NCI-H69 (cell line): ENCODE results near the gene ABHD11.
"Not testable (repeated sequence)": the region's sequence is repeated elsewhere in the genome, so short reads cannot be mapped to it uniquely, and the experiment has no call there.

ENCODE experiments used
- DNase-seq: peaks from one replicate; lab custom pipeline; 2025; lab: John Stamatoyannopoulos, UW

Gene ABHD11

DNA sequence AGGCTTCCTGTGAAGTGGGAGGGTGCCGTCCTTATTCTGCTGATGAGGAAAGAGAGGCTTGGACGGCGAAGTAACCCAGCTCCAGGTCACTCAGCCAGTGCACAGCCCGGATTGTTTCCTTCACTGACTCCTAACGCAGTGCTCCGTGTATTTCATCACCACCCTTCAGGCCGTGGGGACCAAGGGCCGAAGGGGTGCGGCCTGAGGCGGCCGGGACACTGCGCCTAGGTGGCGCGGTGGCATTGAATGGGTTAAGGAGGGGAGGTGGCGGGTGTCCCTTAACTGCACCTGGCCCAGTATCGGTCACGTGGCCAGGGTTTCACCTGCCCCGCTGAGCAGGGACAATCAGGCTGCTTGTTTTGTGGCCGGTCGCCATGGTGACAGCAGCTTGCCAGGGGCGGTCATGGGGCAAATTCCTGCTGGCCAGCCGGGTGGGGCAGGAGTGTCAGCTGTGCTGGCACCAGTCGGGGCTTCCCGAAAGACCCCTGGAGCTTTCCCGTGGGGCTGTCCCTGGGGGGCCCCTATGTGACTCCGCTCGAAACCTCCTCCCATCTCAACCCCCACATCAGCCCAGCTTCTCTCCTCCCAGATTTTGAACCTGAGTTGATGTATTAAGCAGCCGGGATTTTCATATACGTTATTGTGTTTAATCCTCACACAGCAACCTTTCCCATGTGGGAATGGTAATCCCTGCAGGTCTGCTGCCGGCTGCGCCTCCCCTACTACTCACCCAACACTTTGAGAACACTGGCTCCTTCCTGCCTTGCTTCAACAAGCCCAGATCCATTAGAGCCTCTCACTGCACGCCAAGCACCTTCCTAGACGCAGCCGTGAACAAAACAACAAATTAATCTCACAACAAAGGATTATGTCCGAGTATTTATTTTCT, 4.4 kb upstream of the ABHD11 start:
- DNase-seq: peak; percentile 99

DNA sequence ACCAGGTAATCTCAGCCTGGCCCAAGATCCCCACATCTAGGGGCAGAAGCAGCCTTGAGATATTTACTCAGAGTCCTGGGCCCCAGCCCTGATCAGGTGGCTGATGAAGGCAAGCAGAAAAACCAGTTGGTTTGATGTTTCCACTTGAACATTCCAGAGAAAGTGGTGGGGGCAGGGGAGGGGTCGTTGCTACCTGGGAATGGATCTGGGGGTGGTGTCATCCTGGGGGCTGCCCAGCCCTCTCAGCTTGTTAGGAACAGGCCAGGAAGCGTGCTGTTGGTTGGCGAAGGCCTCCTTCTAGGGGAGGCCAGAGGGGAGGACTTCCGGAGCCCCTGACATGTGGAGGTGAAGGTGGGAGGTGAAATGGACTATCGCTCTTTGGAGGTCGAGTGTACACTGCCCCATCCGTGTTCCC, 3.7 kb upstream of the ABHD11 start:
- DNase-seq: peak; percentile 80

DNA sequence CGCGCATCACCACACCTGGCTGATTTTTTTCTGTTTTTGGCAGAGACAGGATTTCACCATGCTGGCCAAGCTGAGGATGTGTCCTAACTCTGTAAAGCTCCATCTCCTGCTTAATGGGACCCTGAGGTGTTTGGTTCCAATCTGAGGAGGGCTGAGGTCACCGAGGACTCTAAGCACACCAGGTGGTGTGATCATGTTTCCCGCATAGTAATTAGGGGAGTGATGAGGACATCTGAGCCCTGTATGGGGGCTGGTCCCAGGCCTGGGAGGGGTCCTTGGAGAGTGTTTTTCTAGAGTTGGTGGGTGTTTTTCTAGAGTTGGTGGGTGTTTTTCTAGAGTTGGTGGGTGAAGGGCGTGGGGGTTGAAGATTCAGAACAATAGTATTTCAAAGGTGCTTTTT, 3.0 kb upstream of the ABHD11 start:
- DNase-seq: peak; percentile 92

DNA sequence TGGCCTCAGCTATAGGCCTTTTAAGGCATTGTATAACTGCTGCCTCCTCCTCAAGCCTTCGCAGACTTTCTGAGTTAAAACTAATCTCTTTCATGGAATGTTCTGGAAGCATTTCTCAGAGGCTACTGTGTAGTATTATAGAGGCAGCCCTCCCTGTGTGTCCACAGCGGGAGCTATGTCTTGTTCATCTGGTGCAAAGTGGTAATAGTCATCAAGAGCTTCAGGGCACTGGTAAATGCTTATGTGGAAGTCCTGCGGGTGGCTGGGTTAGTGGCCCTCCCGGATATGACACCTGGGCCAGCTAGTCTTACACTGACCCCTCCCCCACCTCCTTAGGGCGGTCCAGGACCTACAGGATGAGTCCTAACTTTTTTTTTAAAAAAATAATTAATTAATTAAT, 2.2 kb upstream of the ABHD11 start:
- DNase-seq: peak; percentile 53

DNA sequence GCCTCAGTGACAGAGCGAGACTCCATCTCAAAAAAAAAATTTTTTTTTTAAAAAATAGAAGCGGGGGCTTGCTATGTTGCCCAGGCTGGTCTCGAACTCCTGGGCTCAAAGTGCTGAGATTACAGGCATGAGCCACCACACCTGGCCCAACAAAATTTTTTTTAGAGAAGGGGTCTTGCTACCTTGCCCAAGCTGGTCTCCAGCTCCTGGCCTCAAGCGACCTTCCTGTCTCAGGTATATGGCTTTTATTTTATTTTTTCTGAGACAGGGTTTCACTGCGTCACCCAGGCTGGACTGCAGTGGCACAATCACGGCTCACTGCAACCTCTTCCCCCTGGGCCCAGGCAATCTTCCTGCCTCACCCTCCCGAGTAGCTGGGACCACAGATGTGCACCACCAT, 1.6 kb upstream of the ABHD11 start:
- no peak for DNase-seq

DNA sequence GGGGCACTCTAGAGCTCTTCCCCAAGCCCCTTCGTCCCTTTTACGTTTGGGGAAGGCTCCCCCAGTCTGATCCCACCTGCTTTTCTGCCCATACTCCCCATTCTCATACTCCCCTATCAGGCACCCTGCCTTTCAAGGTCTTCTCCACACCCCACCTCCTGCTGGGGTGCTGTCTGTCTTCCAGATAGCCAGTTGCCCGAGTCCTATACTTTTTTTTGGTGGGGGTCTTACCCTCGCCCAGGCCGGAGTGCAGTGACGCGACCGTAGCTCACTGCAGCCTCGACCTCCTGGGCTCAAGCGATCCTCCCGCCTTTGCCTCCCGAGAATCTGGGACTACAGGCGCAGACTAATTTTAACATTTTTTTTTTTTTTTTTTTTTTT, 775 bp upstream of the ABHD11 start:
- DNase-seq: peak; percentile 85

DNA sequence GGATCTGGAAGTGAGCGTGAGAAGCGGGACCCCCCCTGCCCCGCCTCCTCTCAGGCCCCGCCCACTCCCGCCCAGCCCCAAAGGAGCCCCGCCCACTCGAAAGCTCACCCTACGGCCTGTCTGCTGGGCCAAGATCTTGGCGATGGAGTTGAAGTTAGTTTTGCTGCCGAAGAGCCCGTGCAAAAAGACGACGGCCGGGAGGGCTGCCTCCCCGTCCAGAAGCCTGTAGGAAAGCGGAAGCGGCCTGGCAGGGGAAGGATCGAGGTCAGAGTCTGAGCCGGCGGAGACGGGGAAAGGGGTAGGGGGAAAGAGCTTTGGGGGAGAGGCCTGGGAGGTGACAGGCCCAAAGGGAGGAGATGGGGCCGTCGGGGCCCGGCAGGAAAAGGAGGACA, 386 bp downstream of the ABHD11 start:
- DNase-seq: peak; percentile 72

DNA sequence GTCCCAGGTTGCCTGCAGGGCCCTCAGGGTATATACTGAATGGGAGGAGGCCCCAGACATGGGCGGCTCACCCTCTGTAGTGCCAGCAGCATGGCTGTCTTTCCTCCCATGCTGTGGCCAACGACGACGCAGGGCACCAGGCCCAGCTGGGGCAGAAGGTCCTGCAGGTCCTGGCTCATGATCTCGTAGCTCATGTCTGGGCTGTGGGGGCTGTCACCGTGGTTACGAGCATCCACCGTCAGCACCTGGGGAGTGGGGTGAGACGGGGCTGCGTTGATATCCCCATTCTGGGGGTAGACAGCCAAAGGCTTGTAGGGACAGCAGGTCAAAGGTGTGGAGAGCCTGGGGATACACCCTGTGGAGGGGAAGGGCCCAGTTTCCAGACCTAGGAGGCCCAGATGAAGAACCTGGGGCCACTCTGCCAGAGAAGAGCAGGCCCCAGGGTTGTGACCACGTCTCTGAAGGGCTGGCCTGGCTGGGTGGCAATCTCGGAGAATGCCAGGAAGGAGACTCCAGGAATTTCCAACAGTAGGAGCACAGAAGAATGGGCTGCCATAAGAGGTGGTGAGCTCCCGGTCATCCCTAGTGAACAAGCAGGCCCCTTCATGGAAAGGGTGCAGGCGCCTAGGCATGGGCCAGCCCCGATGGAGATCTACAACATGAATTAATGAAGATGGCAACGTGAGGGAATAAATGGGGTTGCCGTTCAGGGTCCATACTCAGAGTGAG, 947 bp downstream of the ABHD11 start:
- no peak for DNase-seq

DNA sequence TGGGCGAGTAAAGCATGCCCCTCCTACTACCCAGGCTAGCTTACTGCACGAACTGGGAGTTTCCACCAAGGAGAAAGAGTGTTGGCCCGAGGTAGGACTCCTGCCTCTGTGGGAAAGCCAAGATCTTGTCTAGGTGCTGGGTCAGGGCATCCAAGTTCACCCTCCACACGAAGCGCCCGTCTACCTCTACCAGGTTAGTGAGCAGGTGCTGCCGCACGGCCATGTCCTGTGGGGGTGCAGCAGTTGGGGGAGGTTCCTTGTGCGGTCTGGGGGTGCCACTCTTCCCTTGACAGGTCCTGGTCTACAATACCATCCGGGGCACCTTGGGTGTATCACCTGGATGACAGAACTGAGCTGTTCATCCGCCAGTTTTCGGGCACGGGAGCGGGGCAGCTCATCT, 1.7 kb downstream of the ABHD11 start:
- no peak for DNase-seq

DNA sequence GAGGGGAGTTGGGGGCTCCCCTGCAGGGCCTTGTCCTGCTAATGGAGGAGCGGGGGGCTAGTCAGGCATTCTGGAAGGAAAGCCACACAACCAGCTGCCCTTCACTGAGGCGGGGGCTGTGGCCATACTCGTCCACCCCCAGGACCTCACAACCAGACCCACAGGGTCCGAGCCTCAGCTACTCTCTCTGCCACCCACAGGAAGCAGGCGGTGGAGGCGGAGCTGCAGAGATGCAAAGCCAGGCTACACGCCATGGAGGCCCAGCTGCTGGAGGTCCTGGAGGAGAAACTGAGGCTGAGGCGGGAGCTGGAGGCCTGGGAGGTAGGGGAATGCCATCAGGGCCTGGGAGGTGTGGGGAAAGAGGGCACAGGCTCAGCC, 3.1 kb downstream of the ABHD11 start:
- no peak for DNase-seq

DNA sequence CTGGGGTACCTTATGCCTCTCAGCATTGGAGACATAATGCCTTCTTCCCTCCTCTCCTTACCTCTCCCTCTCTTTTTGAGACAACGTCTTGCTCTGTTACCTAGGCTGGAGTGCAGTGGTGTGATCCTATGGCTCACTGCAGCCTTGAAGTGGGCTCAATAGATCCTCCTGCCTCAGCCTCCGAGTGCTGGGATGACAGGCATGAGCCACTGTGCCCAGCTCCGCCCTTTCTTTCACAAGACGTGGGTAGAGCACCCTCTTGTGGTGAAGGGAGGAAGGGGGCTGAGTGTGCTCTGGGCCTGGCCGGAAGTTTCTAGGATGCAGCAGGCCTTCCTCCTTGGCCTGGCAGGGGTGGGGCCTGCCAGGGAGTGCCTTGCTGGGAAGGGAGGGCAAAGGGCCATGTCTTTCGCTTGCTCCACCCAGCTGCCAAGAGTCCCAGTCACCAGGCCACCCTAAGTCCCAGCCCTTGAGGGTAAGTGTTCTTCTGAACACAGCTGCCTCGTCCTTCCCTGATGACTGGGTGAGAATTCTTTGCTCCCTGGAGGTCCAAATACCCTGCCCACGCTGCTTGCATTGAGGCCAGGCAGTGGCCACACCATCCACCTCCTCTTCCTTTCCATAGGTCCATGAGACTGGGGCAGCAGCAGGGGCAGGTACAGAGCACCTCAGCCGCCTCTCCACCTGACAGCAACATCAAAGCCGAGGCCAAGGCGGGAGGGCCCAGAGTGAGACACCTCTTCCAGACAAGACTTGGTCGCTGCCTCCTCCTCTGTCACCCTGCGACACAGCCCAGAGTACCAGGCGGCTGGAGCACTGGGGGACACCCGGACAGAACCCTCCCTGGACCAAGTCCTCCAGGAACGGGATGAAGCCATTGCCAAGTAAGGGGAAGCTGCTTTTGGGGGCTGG, 3.7 kb downstream of the ABHD11 start:
- DNase-seq: peak; percentile 93

DNA sequence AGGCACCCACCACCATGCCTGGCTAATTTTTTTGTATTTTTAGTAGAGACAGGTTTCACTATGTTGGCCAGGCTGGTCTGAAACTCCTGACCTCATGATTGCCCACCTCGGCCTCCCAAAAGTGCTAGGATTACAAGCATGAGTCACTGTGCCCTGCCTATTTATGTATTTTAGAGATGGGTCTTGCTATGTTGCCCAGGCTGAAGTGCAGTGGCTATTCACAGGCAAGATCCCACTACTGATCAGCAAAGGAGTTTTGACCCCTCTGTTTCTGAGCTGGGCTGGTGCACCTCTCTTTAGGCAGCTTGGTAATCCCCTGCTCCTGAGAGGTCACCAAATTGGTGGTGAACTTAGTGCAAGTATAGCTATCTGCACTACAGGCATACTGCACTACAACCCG, 6.2 kb downstream of the ABHD11 start:
- DNase-seq: no peak

DNA sequence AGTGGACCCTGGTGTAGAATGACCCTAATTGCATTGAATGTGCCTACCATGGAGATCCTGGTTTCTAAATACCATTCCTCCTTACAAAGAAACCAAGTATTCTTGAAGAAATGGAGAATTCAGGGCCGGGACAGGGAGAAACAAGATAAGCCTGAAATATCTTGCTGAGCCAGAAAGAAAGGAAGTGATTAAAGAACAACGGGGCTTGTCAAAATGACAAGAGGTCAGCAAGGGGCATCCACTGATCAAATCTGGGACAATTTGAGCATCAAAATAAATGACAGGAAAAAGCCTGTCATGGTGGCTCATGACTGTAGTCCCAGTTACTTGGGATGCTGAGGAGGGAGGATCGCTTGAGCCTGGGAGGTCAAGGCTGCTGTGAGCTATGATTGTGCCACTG, 8.1 kb downstream of the ABHD11 start:
- no peak for DNase-seq

DNA sequence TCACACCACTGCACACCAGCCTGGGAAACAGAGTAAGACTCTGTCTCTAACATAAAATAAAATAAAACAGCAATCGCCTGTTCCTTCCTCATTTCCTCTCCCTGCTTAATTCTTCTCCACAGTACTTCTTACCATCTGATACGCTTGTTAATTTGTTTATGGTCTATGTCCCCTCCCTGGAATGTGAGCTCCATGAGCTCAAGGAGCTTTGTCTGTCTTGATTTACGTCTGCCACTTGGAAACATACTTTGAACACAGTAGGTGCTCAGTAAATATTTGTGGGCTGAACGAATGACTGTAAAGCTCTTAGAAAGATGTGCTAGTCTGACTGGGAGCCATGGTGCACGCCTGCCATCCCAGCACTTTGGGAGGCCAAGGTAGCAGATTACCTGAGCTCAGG, 10.1 kb downstream of the ABHD11 start:
- DNase-seq: no peak

DNA sequence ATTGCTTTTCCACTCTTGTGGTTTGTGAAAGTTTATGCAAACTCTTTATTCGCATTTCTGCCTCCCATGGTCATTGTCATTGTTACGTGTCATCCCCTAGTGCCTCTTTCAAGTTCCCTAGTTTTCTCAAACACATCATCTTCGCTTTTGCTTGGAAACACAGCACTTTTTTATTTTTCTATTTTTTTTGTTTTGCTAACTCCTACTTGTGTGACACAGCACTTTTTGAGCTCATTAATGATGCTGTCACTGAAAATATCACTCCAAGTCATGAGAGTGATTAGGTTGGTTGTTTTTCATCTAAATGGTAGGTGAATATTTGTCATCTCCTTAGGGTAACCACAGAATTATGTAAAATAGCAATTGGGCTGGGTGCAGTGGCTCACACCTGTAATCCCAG, 10.7 kb downstream of the ABHD11 start:
- DNase-seq: no peak

DNA sequence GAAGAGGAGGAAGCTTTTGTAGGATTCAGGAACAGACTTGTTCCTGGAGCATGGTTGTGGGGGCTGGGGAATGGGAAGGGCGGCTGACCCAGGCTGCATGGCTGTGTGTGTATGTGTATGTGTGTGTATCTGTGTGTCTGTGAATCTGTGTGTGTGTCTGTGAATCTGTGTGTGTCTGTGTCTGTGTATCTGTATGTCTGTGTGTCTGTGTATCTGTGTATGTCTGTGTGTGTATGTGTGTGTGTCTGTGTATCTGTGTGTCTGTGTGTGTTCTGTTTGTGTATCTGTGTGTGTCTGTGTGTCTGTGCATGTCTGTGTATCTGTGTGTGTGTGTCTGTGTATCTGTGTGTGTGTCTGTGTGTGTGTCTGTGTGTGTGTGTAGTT, 12.5 kb downstream of the ABHD11 start:
- no peak for DNase-seq

DNA sequence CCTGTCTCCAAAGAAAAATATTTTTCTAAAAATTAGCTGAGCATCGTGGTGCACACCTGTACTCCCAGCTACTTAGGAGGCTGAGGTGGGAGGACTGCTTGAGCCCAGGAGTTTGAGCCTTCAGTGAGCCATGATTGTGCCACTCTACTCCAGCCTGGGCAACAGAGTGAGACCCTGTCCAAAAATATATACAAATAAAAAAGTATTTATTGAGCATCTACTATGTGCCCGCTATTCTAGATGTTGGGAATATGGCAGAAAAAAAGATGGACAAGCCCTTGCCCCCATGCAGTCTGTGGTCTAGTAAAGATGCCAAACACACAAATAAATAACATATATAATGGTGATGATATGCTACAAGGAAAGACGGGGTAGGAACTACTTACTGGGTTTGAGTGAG, 14.8 kb downstream of the ABHD11 start:
- no peak for DNase-seq

DNA sequence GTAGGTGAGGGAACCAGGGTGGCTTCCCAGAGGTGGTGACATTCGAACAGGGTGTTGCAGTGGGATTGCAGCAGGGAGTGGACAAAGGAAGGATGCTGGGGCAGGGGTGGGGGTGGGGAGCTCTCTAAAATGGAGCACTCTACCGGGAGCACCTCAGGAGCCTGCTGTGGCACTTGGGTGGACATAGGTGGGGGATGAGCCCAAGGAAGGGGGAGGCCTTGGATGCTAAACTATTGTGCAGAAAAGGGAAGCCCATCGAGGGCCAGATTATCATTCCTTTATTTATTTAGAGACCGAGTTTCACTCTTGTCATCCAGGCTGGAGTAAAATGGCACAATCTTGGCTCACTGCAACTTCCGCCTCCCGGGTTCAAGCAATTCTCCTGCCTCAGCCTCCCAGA, 15.8 kb downstream of the ABHD11 start:
- no peak for DNase-seq

DNA sequence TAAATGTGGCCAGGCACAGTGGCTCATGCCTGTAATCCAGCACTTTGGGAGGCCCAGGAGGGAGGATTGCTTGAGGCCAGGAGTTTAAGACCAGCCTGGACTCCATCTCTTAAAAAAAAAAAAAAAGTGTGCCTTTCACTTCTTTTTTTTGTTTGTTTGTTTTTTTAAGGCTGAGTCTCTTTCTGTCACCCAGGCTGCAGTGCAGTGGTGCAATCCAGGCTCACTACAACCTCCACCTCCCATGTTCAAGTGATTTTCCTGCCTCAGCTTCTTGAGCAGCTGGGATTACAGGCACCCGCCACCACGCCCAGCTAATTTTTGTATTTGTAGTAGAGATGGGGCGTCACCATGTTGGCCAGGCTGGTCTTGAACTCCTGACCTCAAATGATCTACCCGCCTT, 16.4 kb downstream of the ABHD11 start:
- peak; percentile 34 for DNase-seq

DNA sequence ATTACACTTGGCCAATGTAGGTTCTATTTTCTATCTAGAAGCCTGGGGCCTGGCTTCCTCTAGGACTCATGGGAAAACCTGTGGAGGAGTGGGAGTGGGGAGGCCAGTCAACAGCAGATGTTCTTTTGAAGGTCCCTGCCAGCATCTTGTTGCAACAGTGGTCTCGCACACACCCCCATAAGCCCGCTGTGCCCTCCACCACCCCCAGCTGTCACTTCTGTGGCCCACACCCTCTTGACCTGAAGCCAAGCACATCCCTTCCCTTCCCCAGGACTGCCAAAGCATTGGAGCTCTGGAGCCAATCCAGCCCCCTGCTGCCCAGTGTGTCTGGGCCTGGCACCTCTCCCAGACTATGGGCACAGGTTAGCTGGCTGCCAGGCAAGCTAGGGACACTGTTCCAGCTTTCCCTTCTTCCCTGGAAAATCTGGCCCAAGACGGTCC, 17.2 kb downstream of the ABHD11 start:
- DNase-seq: peak; percentile 94

DNA sequence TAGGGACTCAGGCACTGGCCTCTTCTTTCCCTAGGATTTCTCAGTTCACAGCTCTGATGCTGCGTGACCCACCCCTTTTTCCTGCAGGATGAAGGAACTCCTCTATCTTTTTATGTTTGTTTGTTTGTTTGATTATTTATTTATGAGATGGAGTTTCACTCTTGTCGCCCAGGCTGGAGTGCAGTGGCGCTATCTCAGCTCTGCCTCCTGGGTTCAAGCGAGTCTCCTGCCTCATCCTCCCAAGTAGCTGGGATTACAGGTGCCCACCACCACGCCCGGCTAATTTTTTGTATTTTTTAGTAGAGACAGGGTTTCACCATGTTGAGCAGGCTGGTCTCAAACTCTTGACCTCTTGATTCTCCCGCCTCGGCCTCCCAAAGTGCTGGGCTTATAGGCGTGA, 18.2 kb downstream of the ABHD11 start:
- not testable (repeated sequence) for DNase-seq

DNA sequence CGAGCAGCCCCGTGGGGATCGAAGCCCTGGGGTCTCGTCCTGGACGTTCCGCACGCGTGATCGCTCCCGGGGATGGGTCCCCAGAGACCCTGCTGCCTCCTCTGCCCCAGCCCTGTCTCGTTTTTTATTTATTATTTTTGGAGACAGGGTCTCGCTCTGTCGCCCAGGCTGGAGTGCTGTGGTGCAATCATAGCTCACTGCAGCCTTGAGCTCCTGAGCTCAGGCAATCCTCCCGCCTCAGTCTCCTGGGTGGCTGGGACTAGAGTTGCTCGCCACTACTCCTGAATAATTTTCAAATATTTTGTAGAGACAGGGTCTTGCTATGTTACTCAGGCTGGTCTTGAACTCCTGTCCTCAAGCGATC, 18.8 kb downstream of the ABHD11 start:
- no peak for DNase-seq
